Measurements from ENCODE around the gene SHPK.

GRCh38 chr17:3600529-3601205 is 35.4 kb downstream of the SHPK start:
- TF ChIP-seq CTCF (IDR thresholded peaks at IDR 0.05) (no peak), POLR2A (IDR thresholded peaks at IDR 0.05) (no peak)

All from prostate gland (tissue), 2 donors.